ENCODE results near the gene MVB12B.
A peak's percentile ranks its signal among the peaks of the same experiment; 100 is the strongest.
"Not testable (repeated sequence)": the region's sequence is repeated elsewhere in the genome, so short reads cannot be mapped to it uniquely, and the experiment has no call there.

MVB12B gene

GRCh38 chr9:126326228-126327005 is at the start of gene MVB12B:
Gene MVB12B, plus strand, starts transcription at chr9:126326829. Its CDS starts 101 bp downstream, at chr9:126326930.
- peak; percentile 83 for DNase-seq

GRCh38 chr9:126283799-126284465 is 42.7 kb upstream of the MVB12B start:
- peak; percentile 30 for DNase-seq

GRCh38 chr9:126285652-126286051 is 41.0 kb upstream of the MVB12B start:
- DNase-seq, result not testable (repeated sequence)

- DNase-seq, result peak; percentile 8
Measured at GRCh38 chr9:126287166-126287866, 39.3 kb upstream of the MVB12B start.

- peak; percentile 6 for DNase-seq
Measured at GRCh38 chr9:126290871-126291270, 35.8 kb upstream of the MVB12B start.

- DNase-seq, result no peak
Measured at GRCh38 chr9:126291925-126292324, 34.7 kb upstream of the MVB12B start.

- DNase-seq, result peak; percentile 62
Measured at GRCh38 chr9:126292736-126293521, 33.7 kb upstream of the MVB12B start.

- DNase-seq, result peak; percentile 60
Measured at GRCh38 chr9:126293522-126293889, 33.1 kb upstream of the MVB12B start.

- DNase-seq, result peak; percentile 60
Measured at GRCh38 chr9:126294331-126295081, 32.1 kb upstream of the MVB12B start.

GRCh38 chr9:126295082-126295477 is 31.5 kb upstream of the MVB12B start:
- DNase-seq, result no peak

- peak; percentile 56 for DNase-seq
Measured at GRCh38 chr9:126295516-126295915, 31.1 kb upstream of the MVB12B start.

GRCh38 chr9:126295936-126296600 is 30.6 kb upstream of the MVB12B start:
- peak; percentile 53 for DNase-seq

GRCh38 chr9:126296687-126297086 is 29.9 kb upstream of the MVB12B start:
- peak; percentile 21 for DNase-seq

GRCh38 chr9:126297661-126298060 is 29.0 kb upstream of the MVB12B start:
- DNase-seq, result peak; percentile 12

- peak; percentile 28 for DNase-seq
Measured at GRCh38 chr9:126298063-126298801, 28.4 kb upstream of the MVB12B start.

GRCh38 chr9:126299706-126300276 is 26.8 kb upstream of the MVB12B start:
- DNase-seq, result peak; percentile 17

GRCh38 chr9:126301196-126301595 is 25.4 kb upstream of the MVB12B start:
- DNase-seq, result no peak

GRCh38 chr9:126301985-126302603 is 24.5 kb upstream of the MVB12B start:
- peak; percentile 73 for DNase-seq

GRCh38 chr9:126302730-126303129 is 23.9 kb upstream of the MVB12B start:
- DNase-seq, result no peak

- no peak for DNase-seq
Measured at GRCh38 chr9:126303488-126303887, 23.1 kb upstream of the MVB12B start.

Measured in activated effector memory CD4-positive, alpha-beta T cell treated with anti-CD3 and anti-CD28 coated beads, Interleukin-2, amount 50 U/mL, for 16 hours (primary cell).